CD14-positive monocyte (primary cell): ENCODE measurements around the gene VSTM2L. TPM values are rescaled to one million over a fixed set of nuclear protein-coding genes. Genes with fewer than 3 reads are reported as not detected.

Experiments used
- DNase-seq, 3 donors: peaks; one replicate each; pipeline ENCODE4 v3.0.0-alpha.2; 2011 to 2022
- H2AFZ ChIP-seq: 2 replicates; pipeline ENCODE4 v1.6.0; 2012; ENCODE audit warnings: mild to moderate bottlenecking, low read depth, low read length, inconsistent platforms; ENCODE audit not compliant: insufficient read depth, poor library complexity, severe bottlenecking
- H3K27ac ChIP-seq, 2 donors: 1 replicate in 1 of 2; 2 replicates in 1 of 2; pipeline ENCODE4 v1.5.1; 2012 to 2013; ENCODE audit warnings: low read length in 2 of 2, control low read depth in 1 of 2, inconsistent platforms in 1 of 2, low read depth in 1 of 2, mild to moderate bottlenecking in 1 of 2
- H3K27me3 ChIP-seq, 2 donors: one replicate each; pipeline versions ENCODE4 v1.6.0 to v1.6.1; 2011 to 2013; ENCODE audit warnings: low read length in 2 of 2; ENCODE audit not compliant: control insufficient read depth in 2 of 2, insufficient read depth in 2 of 2
- H3K36me3 ChIP-seq, 2 donors: replicated peaks in 1 of 2; 1 replicate in 1 of 2; 2 replicates in 1 of 2; pipeline versions ENCODE4 v1.5.1 to v1.6.1; 2012 to 2013; ENCODE audit warnings: low read length in 2 of 2, control low read depth in 1 of 2, inconsistent platforms in 1 of 2, mild to moderate bottlenecking in 1 of 2; ENCODE audit not compliant: insufficient read depth in 2 of 2, control insufficient read depth in 1 of 2
- H3K4me1 ChIP-seq, 2 donors: 1 replicate in 1 of 2; 2 replicates in 1 of 2; pipeline versions ENCODE4 v1.5.1 to v1.6.1; 2012 to 2013; ENCODE audit warnings: low read length in 2 of 2, control low read depth in 1 of 2, inconsistent platforms in 1 of 2, mild to moderate bottlenecking in 1 of 2, moderate library complexity in 1 of 2; ENCODE audit not compliant: insufficient read depth in 2 of 2, control insufficient read depth in 1 of 2
- H3K4me2 ChIP-seq: replicated peaks from 2 replicates; pipeline ENCODE3; 2012; ENCODE audit warnings: low read length, moderate library complexity, mild to moderate bottlenecking; ENCODE audit not compliant: poor library complexity, severe bottlenecking; ENCODE audit errors: extremely low read depth
- H3K4me3 ChIP-seq, 3 experiments: fragments of 200-600 bp in 1 of 3; sonication (generic) in 1 of 3; replicated peaks in 1 of 3; 1 replicate in 2 of 3; 2 replicates in 1 of 3; pipeline ENCODE4 v1.5.1; 2011 to 2013; ENCODE audit warnings: low read length in 3 of 3, mild to moderate bottlenecking in 3 of 3, control low read depth in 2 of 3, low read depth in 2 of 3, inconsistent platforms in 1 of 3, moderate library complexity in 1 of 3
- H3K79me2 ChIP-seq: 2 replicates; pipeline ENCODE4 v1.6.0; 2012; ENCODE audit warnings: mild to moderate bottlenecking, control low read depth, inconsistent platforms, low read length, moderate library complexity; ENCODE audit not compliant: insufficient read depth
- H3K9ac ChIP-seq: 2 replicates; pipeline ENCODE4 v1.6.0; 2017; ENCODE audit warnings: low read length, mild to moderate bottlenecking; ENCODE audit not compliant: insufficient read depth, poor library complexity, severe bottlenecking
- H3K9me3 ChIP-seq, 2 donors: replicated peaks in 1 of 2; 1 replicate in 1 of 2; 2 replicates in 1 of 2; pipeline versions ENCODE4 v1.5.1 to v1.6.1; 2012 to 2013; ENCODE audit warnings: low read length in 2 of 2, control low read depth in 1 of 2; ENCODE audit not compliant: control insufficient read depth in 1 of 2, insufficient read depth in 1 of 2
- H4K20me1 ChIP-seq: 2 replicates; pipeline ENCODE4 v1.6.0; 2012; ENCODE audit warnings: mild to moderate bottlenecking, low read length, control low read depth, moderate library complexity; ENCODE audit not compliant: insufficient read depth
- H3K27ac Mint-ChIP-seq, 7 donors: one replicate each; pipeline ENCODE4 v1.8.0; 2020; ENCODE audit warnings: mild to moderate bottlenecking in 7 of 7, mixed read lengths in 7 of 7, moderate library complexity in 6 of 7, inconsistent platforms in 2 of 7
- H3K27me3 Mint-ChIP-seq, 3 donors: one replicate each; pipeline ENCODE4 v1.8.0; 2021 to 2022; ENCODE audit warnings: low read depth in 3 of 3, mild to moderate bottlenecking in 3 of 3, mixed read lengths in 3 of 3, moderate library complexity in 3 of 3, inconsistent platforms in 1 of 3
- H3K36me3 Mint-ChIP-seq, 2 donors: one replicate each; pipeline ENCODE4 v1.8.0; 2020; ENCODE audit warnings: mixed read lengths in 2 of 2, inconsistent platforms in 1 of 2, mild to moderate bottlenecking in 1 of 2
- H3K4me1 Mint-ChIP-seq: one replicate; pipeline ENCODE4 v1.8.0; 2020; ENCODE audit warnings: mild to moderate bottlenecking, mixed read lengths
- H3K4me3 Mint-ChIP-seq, 2 donors: one replicate each; pipeline ENCODE4 v1.8.0; 2020; ENCODE audit warnings: mild to moderate bottlenecking in 2 of 2, mixed read lengths in 2 of 2, moderate library complexity in 1 of 2
- H3K9me3 Mint-ChIP-seq, 7 donors: one replicate each; pipeline ENCODE4 v1.8.0; 2020 to 2022; ENCODE audit warnings: mixed read lengths in 7 of 7, mild to moderate bottlenecking in 6 of 7, moderate library complexity in 6 of 7, inconsistent platforms in 2 of 7
- CTCF ChIP-seq: fragments of 200-600 bp; IDR thresholded peaks from one replicate; pipeline ENCODE4 v1.8.0; 2022; ENCODE audit warnings: antibody characterized with exemption, mild to moderate bottlenecking
- WGBS: methylation state at CpG from one replicate; pipeline ENCODE4 v1.1.5; 2013; ENCODE audit warnings: missing lambda C conversion rate; ENCODE audit not compliant: insufficient coverage; 5-methylcytosine and 5-hydroxymethylcytosine counted together
- intact Hi-C, 2 donors: fragments of 100-400 bp; cut with micrococcal nuclease; formaldehyde crosslinking; loops; one replicate each; pipeline versions ENCODE4 v1.15.0 to v1.15.1; 2023
- polyA plus RNA-seq, 3 donors: library from polyadenylated mRNA; depleted of rRNA in 1 of 3; unstranded in 2 of 3; stranded (reverse) in 1 of 3; fragments of 300-500 nt in 2 of 3; fragments of >200 nt in 1 of 3; fragmentation: Illumina TruSeq in 2 of 3; gene quantifications; 1 replicate in 2 of 3; 2 replicates in 1 of 3; pipeline ENCODE4 v1.2.3, GENCODE V29; 2012 to 2021

The VSTM2L gene
- polyA plus RNA-seq, 3 donors = not detected

GRCh38 chr20:37981568-37981967 lies 78.6 kb downstream of the VSTM2L start:
- H3K27ac ChIP-seq = no peak overlapping the region
- H3K27me3 ChIP-seq = peaks cover 0 to 2% of the 10 kb centered on the region in 2 donors
- H3K4me3 Mint-ChIP-seq = no peak overlapping the region
- no peak overlapping the region for H3K4me3 ChIP-seq
- no peak overlapping the region for H3K27ac Mint-ChIP-seq
- H3K9ac ChIP-seq = no peak overlapping the region
- no peaks in the 10 kb centered on the region for H3K4me1 Mint-ChIP-seq
- H3K9me3 ChIP-seq = no peaks in the 10 kb centered on the region
- peaks cover 31 to 39% of the 10 kb centered on the region in 2 donors for H3K36me3 Mint-ChIP-seq
- TF ChIP-seq CTCF = no peak
- no peaks in the 10 kb centered on the region for H4K20me1 ChIP-seq
- no peak overlapping the region for H2AFZ ChIP-seq
- peak in 1 of 3 donors; percentile 0 for DNase-seq
- no peaks in the 10 kb centered on the region for H3K4me1 ChIP-seq
- no CpG with 5 or more reads among the region's 8 CpGs for WGBS
- H3K79me2 ChIP-seq = no peaks in the 10 kb centered on the region
- H3K36me3 ChIP-seq = peaks cover 11 to 47% of the 10 kb centered on the region in 2 donors
- H3K27me3 Mint-ChIP-seq = peaks cover 8 to 14% (median 8%) of the 10 kb centered on the region in 3 donors
- H3K9me3 Mint-ChIP-seq = peaks cover 0 to 2% (median 0%) of the 10 kb centered on the region in 7 donors
- intact Hi-C loops = no loop called here
- H3K4me2 ChIP-seq = no peak overlapping the region

GRCh38 chr20:37983286-37983685 lies 80.4 kb downstream of the VSTM2L start:
- TF ChIP-seq CTCF = no peak
- Histone ChIP-seq H3K4me3 (no peak overlapping the region), H3K36me3 (peaks cover 24 to 64% of the 10 kb centered on the region in 2 donors), H3K4me1 (no peaks in the 10 kb centered on the region), H3K9me3 (no peaks in the 10 kb centered on the region), H3K27ac (no peak overlapping the region), H3K79me2 (no peaks in the 10 kb centered on the region), H3K27me3 (no peaks in the 10 kb centered on the region), H4K20me1 (no peaks in the 10 kb centered on the region), H2AFZ (no peak overlapping the region), H3K9ac (no peak overlapping the region), H3K4me2 (no peak overlapping the region)
- Mint-ChIP-seq H3K27ac (peak overlapping the region in 3 of 7 donors; percentile 22 to 83 (median 68)), H3K9me3 (no peaks in the 10 kb centered on the region), H3K4me1 (no peaks in the 10 kb centered on the region), H3K4me3 (no peak overlapping the region), H3K36me3 (peaks cover 42 to 55% of the 10 kb centered on the region in 2 donors), H3K27me3 (peaks cover 0 to 5% (median 2%) of the 10 kb centered on the region in 3 donors)
- DNase-seq = peak in 1 of 3 donors; percentile 1
- intact Hi-C loops = no loop called here
- WGBS = 90% methylated on average over 6 of the region's 13 CpGs
